OCI-LY3 (cell line): ENCODE measurements around the gene CPNE4.

Experiments
- H2AFZ ChIP-seq: fragments of 200-600, 300-600 bp; shearing (Covaris generic); 2 replicates; pipeline ENCODE4 v1.6.0; 2014; ENCODE audit warnings: antibody characterized with exemption, low read depth, low read length
- H3K27ac ChIP-seq: fragments of 200-600, 300-600 bp; sonication (generic); 2 replicates; pipeline ENCODE4 v1.5.1; 2014; ENCODE audit warnings: mild to moderate bottlenecking, low read length, moderate library complexity, mixed read lengths
- H3K27me3 ChIP-seq: fragments of 200-600, 300-600 bp; sonication (generic); 2 replicates; pipeline ENCODE4 v1.6.1; 2014; ENCODE audit warnings: low read depth, low read length, mixed read lengths
- H3K36me3 ChIP-seq: fragments of 200-600, 300-600 bp; sonication (generic); replicated peaks from 2 replicates; pipeline ENCODE3; 2014; ENCODE audit warnings: low read depth, low read length, mixed read lengths
- H3K4me1 ChIP-seq: fragments of 300-600, 200-600 bp; sonication (generic); 2 replicates; pipeline ENCODE4 v1.6.1; 2014; ENCODE audit warnings: low read length, mixed read lengths
- H3K4me2 ChIP-seq: fragments of 200-600, 300-600 bp; sonication (generic); 2 replicates; pipeline ENCODE4 v1.6.1; 2014; ENCODE audit warnings: low read length, mixed read lengths
- H3K4me3 ChIP-seq: fragments of 300-600, 200-600 bp; sonication (generic); 2 replicates; pipeline ENCODE4 v1.5.1; 2014; ENCODE audit warnings: antibody characterized with exemption, mild to moderate bottlenecking, low read length, moderate library complexity
- H3K79me2 ChIP-seq: fragments of 300-600, 200-600 bp; shearing (Covaris generic); 2 replicates; pipeline ENCODE4 v1.6.1; 2014; ENCODE audit warnings: mild to moderate bottlenecking, low read length, mixed read lengths
- H3K9ac ChIP-seq: fragments of 300-600, 200-600 bp; shearing (Covaris generic); 2 replicates; pipeline ENCODE4 v1.6.0; 2014; ENCODE audit warnings: mild to moderate bottlenecking, low read length, moderate library complexity
- H3K9me3 ChIP-seq: fragments of 200-600, 300-600 bp; shearing (Covaris generic); 2 replicates; pipeline ENCODE4 v1.6.1; 2014; ENCODE audit warnings: low read length, mixed read lengths; ENCODE audit not compliant: insufficient read depth
- H4K20me1 ChIP-seq: fragments of 200-600, 300-600 bp; sonication (generic); 2 replicates; pipeline ENCODE4 v1.6.1; 2016; ENCODE audit warnings: low read length, mixed read lengths; ENCODE audit not compliant: insufficient read depth
- EZH2phosphoT487 ChIP-seq: fragments of 200-600 bp; shearing (Covaris generic); IDR thresholded peaks from 2 replicates; pipeline ENCODE4 v1.6.1; 2018; ENCODE audit warnings: antibody characterized with exemption, mixed run types, low read depth
- TF ChIP-seq, protein P1 (sequence below): fragments of 200-600, 300-600 bp; sonication (generic); IDR thresholded peaks from 2 replicates; pipeline ENCODE4 v1.5.1; 2014; ENCODE audit warnings: antibody characterized with exemption, low read length, low read depth

CPNE4 gene

GRCh38 chr3:131716943-131717342 is 317.9 kb downstream of the CPNE4 start:
- Histone ChIP-seq H3K4me2 (peak overlapping the region; percentile 21), H3K79me2 (no peaks in the 10 kb centered on the region), H3K4me3 (no peak overlapping the region), H3K27ac (peak overlapping the region; percentile 88; the same call in 1 of the 2 replicates), H3K4me1 (peaks cover 56% of the 10 kb centered on the region), H3K36me3 (no peaks in the 10 kb centered on the region), H4K20me1 (no peaks in the 10 kb centered on the region), H3K9ac (peak overlapping the region; percentile 10; the same call in 1 of the 2 replicates), H2AFZ (peak overlapping the region; percentile 18; the same call in 1 of the 2 replicates), H3K9me3 (no peaks in the 10 kb centered on the region), H3K27me3 (no peaks in the 10 kb centered on the region)
- TF ChIP-seq, protein P1, sequence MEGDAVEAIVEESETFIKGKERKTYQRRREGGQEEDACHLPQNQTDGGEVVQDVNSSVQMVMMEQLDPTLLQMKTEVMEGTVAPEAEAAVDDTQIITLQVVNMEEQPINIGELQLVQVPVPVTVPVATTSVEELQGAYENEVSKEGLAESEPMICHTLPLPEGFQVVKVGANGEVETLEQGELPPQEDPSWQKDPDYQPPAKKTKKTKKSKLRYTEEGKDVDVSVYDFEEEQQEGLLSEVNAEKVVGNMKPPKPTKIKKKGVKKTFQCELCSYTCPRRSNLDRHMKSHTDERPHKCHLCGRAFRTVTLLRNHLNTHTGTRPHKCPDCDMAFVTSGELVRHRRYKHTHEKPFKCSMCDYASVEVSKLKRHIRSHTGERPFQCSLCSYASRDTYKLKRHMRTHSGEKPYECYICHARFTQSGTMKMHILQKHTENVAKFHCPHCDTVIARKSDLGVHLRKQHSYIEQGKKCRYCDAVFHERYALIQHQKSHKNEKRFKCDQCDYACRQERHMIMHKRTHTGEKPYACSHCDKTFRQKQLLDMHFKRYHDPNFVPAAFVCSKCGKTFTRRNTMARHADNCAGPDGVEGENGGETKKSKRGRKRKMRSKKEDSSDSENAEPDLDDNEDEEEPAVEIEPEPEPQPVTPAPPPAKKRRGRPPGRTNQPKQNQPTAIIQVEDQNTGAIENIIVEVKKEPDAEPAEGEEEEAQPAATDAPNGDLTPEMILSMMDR, result no peak
- no peak for TF ChIP-seq EZH2phosphoT487

DNA sequence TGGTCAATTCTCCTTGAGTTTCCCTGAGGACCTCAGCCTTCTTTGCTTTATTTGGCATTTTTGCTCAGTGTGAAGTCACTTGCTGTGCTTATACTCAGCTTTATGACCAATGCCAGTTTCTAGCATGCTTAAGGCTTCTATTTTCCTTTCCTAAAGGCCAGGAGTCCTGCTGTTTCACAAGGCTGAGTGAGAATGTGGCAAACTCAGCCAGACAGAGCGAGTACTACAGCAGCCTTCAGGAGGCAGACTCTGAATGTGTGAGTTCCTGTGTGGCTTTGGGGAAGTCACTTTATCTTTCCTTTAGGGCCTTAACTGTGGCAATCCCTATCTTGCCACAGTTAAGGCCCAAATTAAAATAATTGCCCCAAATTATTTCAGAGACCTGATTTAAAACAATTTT is 318.8 kb downstream of the CPNE4 start:
- no peaks in the 10 kb centered on the region for H3K9me3 ChIP-seq
- peak overlapping the region; percentile 88 for H3K27ac ChIP-seq
- H3K9ac ChIP-seq, result peak overlapping the region; percentile 36; the same call in 1 of the 2 replicates
- TF ChIP-seq, protein P1, result no peak
- no peaks in the 10 kb centered on the region for H4K20me1 ChIP-seq
- H3K4me2 ChIP-seq, result peak overlapping the region; percentile 58
- no peaks in the 10 kb centered on the region for H3K27me3 ChIP-seq
- peaks cover 65% of the 10 kb centered on the region for H3K4me1 ChIP-seq
- H3K4me3 ChIP-seq, result no peak overlapping the region
- H3K79me2 ChIP-seq, result no peaks in the 10 kb centered on the region
- peak overlapping the region; percentile 28; the same call in 1 of the 2 replicates for H2AFZ ChIP-seq
- H3K36me3 ChIP-seq, result no peaks in the 10 kb centered on the region

DNA sequence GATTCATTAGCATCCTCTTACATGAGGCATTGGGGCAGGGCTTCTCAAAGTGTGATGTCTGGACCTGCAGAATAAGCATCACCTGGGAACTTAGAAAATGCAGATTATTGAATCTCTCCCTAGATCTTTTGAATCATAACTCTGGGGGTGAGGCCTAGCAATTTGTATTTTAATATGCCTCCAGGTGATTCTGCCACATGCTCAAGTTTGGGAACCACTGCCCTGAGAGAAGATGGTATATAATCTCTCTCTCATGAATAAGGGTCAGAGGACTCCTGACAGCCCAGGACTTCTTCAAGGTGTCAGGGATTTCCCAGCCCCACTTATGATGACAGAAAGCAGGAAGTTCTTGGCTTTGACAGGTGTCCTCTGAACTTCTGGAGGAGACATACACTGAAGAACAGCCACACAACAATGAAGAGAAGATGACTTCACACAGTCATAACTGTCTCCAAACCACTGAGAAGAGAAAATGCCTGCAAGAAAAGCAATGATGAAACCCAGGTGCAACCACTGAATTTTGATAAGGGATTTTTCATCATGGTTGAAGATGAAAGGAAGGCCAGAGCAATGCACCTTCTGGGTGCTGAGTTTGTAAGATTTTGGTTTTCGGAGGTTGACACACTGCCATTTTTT is 320.1 kb downstream of the CPNE4 start:
- peak overlapping the region; percentile 16; the same call in 1 of the 2 replicates for H3K4me3 ChIP-seq
- H3K9me3 ChIP-seq, result no peaks in the 10 kb centered on the region
- H3K27me3 ChIP-seq, result no peaks in the 10 kb centered on the region
- H3K27ac ChIP-seq, result peak overlapping the region; percentile 88
- no peaks in the 10 kb centered on the region for H3K79me2 ChIP-seq
- H3K9ac ChIP-seq, result peak overlapping the region; percentile 39; the same call in 1 of the 2 replicates
- H4K20me1 ChIP-seq, result no peaks in the 10 kb centered on the region
- H2AFZ ChIP-seq, result no peak overlapping the region
- H3K4me2 ChIP-seq, result peak overlapping the region; percentile 58
- TF ChIP-seq EZH2phosphoT487, result no peak
- TF ChIP-seq, protein P1, result no peak
- H3K4me1 ChIP-seq, result peaks cover 75% of the 10 kb centered on the region
- no peaks in the 10 kb centered on the region for H3K36me3 ChIP-seq

DNA sequence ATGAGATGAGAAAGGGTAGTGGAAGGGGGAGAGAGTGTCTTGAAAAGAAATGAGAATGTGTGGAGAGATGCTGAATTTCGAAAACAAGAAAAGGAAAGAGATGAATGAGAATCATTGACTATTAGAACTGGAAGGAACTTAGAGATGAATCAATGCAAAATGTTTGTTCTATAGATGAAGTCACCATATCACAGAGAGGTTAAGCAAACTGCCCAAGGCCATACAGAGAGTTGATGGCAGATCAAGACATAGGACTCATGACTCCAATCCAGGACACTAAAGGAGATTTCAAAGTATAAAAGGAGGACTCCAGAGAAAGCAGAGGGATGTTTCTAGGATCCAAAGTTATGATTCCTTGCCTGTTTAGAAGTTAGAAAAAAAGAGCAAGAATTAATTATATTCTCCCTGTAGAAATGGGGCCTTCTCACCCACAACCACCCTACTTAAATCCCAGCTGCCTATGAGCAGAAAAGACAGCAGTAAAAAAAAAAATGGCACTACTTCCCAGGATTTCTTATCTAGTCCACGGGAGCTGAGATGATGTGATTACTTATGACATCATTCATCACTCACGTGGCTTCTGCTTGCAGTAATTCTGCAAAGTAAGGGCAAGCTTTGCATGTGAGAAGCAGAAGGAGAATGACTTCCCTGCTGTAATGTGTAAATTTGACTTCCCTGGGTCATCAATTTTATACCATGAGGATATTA is 321.2 kb downstream of the CPNE4 start:
- Histone ChIP-seq H3K4me3 (no peak overlapping the region; the same call in 1 of the 2 replicates), H3K27me3 (no peaks in the 10 kb centered on the region), H3K36me3 (no peaks in the 10 kb centered on the region), H4K20me1 (no peaks in the 10 kb centered on the region), H2AFZ (no peak overlapping the region), H3K9me3 (no peaks in the 10 kb centered on the region), H3K27ac (peak overlapping the region; percentile 88), H3K9ac (peak overlapping the region; percentile 39; the same call in 1 of the 2 replicates), H3K4me2 (peak overlapping the region; percentile 58), H3K79me2 (no peaks in the 10 kb centered on the region), H3K4me1 (peaks cover 75% of the 10 kb centered on the region)
- TF ChIP-seq, protein P1, result no peak
- TF ChIP-seq EZH2phosphoT487, result no peak
